Suprapubic skin (tissue), 4 donors: ENCODE results near the gene PLXNC1. TPM values are rescaled to one million over a fixed set of nuclear protein-coding genes. Genes with fewer than 3 reads are reported as not detected.

Source experiments
- DNase-seq, 2 donors: peaks; one replicate each; pipeline ENCODE4 v3.0.0-alpha.2; 2019; ENCODE audit warnings: low spot score in 2 of 2
- H3K27ac ChIP-seq: fragments of 200-600 bp; sonication (generic); one replicate; pipeline ENCODE4 v1.5.1; 2019
- H3K27me3 ChIP-seq: fragments of 200-600 bp; sonication (generic); one replicate; pipeline ENCODE4 v1.5.1; 2019
- H3K36me3 ChIP-seq: fragments of 200-600 bp; sonication (generic); one replicate; pipeline ENCODE4 v1.5.1; 2019
- H3K4me1 ChIP-seq: fragments of 200-600 bp; sonication (generic); one replicate; pipeline ENCODE4 v1.5.1; 2019
- H3K4me3 ChIP-seq: fragments of 200-600 bp; sonication (generic); one replicate; pipeline ENCODE4 v1.5.1; 2019; ENCODE audit warnings: mild to moderate bottlenecking
- H3K9me3 ChIP-seq: fragments of 200-600 bp; sonication (generic); one replicate; pipeline ENCODE4 v1.5.1; 2019
- EP300 ChIP-seq: sonication (generic); formaldehyde crosslinking; IDR thresholded peaks from one replicate; pipeline ENCODE4 v1.6.1; 2017; ENCODE audit warnings: antibody characterized with exemption
- POLR2A ChIP-seq, 2 donors: fragments of 450-650 bp; IDR thresholded peaks; one replicate each; pipeline ENCODE4 v1.6.1; 2017; ENCODE audit warnings: antibody characterized with exemption in 2 of 2, mild to moderate bottlenecking in 2 of 2, moderate library complexity in 2 of 2
- POLR2AphosphoS5 ChIP-seq, 3 donors: sonication (generic); formaldehyde crosslinking; IDR thresholded peaks; one replicate each; pipeline ENCODE4 v1.6.1; 2017; ENCODE audit warnings: antibody characterized with exemption in 3 of 3
- WGBS: methylation state at CpG from one replicate; pipeline ENCODE4 v1.1.5; 2018; 5-methylcytosine and 5-hydroxymethylcytosine counted together
- total RNA-seq, 4 donors: library from RNA; depleted of rRNA; stranded (reverse); fragments of >200 nt; gene quantifications; one replicate each; pipeline ENCODE4 v1.1.0, GENCODE V29; 2016
- TF ChIP-seq, protein P1 (sequence below), 2 donors: fragments of 200-600 bp in 1 of 2; fragments of 450-650 bp in 1 of 2; sonication (generic) in 1 of 2; IDR thresholded peaks; one replicate each; pipeline ENCODE4 v1.5.1; 2016 to 2019; ENCODE audit warnings: antibody characterized with exemption in 2 of 2, mild to moderate bottlenecking in 1 of 2, moderate library complexity in 1 of 2

Gene PLXNC1
- total RNA-seq, 4 donors from 2014 or later: 8.1 to 30.9 (median 15.3) TPM

DNA sequence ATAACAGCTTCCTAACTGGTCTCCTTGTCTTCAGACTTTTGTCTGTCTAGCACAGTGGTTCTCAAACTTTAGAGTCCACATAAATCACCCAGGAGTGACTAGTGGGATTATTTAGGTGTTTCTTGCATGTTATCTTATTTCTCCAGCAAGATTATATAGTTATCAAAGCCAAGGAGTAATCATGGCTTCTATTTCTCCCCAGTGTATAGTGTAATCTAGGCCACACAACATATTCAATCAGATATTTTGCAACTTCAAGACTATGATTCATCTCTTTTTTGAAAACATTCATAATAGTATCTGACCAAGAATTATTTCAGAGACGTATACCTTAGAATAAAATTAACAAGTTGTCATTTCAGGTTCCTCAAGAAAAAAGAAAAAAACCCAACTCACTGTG, 179.4 kb downstream of the PLXNC1 start:
- H3K9me3 ChIP-seq: no peaks in the 10 kb centered on the region
- H3K4me3 ChIP-seq: no peak overlapping the region
- no peak for TF ChIP-seq POLR2AphosphoS5 (IDR thresholded peaks at IDR 0.05)
- TF ChIP-seq POLR2A (IDR thresholded peaks at IDR 0.05): no peak
- no peak for TF ChIP-seq EP300
- TF ChIP-seq, protein P1, sequence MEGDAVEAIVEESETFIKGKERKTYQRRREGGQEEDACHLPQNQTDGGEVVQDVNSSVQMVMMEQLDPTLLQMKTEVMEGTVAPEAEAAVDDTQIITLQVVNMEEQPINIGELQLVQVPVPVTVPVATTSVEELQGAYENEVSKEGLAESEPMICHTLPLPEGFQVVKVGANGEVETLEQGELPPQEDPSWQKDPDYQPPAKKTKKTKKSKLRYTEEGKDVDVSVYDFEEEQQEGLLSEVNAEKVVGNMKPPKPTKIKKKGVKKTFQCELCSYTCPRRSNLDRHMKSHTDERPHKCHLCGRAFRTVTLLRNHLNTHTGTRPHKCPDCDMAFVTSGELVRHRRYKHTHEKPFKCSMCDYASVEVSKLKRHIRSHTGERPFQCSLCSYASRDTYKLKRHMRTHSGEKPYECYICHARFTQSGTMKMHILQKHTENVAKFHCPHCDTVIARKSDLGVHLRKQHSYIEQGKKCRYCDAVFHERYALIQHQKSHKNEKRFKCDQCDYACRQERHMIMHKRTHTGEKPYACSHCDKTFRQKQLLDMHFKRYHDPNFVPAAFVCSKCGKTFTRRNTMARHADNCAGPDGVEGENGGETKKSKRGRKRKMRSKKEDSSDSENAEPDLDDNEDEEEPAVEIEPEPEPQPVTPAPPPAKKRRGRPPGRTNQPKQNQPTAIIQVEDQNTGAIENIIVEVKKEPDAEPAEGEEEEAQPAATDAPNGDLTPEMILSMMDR (IDR thresholded peaks at IDR 0.05): no peak
- no peak overlapping the region for H3K27ac ChIP-seq
- peaks cover 20% of the 10 kb centered on the region for H3K36me3 ChIP-seq
- no peaks in the 10 kb centered on the region for H3K27me3 ChIP-seq
- H3K4me1 ChIP-seq: no peaks in the 10 kb centered on the region
- DNase-seq: no peak
- 86% methylated on average over 1 of the region's 1 CpG for WGBS

DNA sequence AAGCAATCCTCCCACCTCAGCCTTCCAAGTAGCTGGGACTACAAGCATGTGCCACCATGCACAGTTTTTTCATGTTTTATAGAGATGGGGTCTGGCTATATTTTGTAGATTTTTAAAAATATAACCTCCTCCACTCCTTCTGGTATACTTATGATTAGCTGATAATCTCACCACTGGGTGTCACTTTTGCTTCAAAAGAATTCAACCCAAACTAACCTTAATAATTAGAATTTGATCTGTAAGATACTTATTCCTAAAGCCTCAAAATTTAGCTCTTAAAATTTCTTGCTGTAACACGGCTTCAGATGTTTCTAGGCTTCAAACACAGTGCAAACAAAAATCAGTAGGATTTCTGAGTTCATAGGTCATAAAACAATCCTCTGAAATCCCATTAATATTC, 181.0 kb downstream of the PLXNC1 start:
- no peak for TF ChIP-seq POLR2A (IDR thresholded peaks at IDR 0.05)
- TF ChIP-seq POLR2AphosphoS5 (IDR thresholded peaks at IDR 0.05): no peak
- TF ChIP-seq, protein P1 (IDR thresholded peaks at IDR 0.05): no peak
- TF ChIP-seq EP300: no peak
- no peak overlapping the region for H3K4me3 ChIP-seq
- WGBS: 96% methylated on average over 1 of the region's 1 CpG
- no peaks in the 10 kb centered on the region for H3K27me3 ChIP-seq
- no peak for DNase-seq
- peaks cover 12% of the 10 kb centered on the region for H3K36me3 ChIP-seq
- no peaks in the 10 kb centered on the region for H3K4me1 ChIP-seq
- no peaks in the 10 kb centered on the region for H3K9me3 ChIP-seq
- no peak overlapping the region for H3K27ac ChIP-seq

DNA sequence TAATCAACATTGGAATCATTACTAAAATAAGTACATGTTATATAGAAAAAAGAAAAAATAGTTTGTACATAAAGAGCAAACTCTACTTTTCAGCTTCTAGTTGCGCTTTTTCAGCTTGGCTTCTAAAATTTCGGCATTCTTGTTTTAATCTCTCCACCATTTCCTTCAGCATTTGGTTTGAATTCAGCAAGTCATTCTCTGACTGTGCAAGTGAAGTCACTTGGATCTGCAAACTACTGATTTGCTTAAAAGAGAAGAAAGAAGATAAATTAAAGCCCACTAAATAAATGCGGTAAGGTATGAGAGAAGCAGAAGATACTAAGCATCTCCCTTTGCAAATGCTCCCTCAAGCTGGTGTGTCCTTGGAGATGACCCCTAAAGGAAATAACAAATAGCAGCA, 185.0 kb downstream of the PLXNC1 start:
- no peak overlapping the region for H3K27ac ChIP-seq
- peaks cover 3% of the 10 kb centered on the region for H3K36me3 ChIP-seq
- no peak overlapping the region for H3K4me3 ChIP-seq
- 86% methylated on average over 3 of the region's 3 CpGs for WGBS
- no peaks in the 10 kb centered on the region for H3K9me3 ChIP-seq
- no peak for DNase-seq
- H3K27me3 ChIP-seq: no peaks in the 10 kb centered on the region
- H3K4me1 ChIP-seq: no peaks in the 10 kb centered on the region
- TF ChIP-seq POLR2AphosphoS5 (IDR thresholded peaks at IDR 0.05): no peak
- TF ChIP-seq EP300: no peak
- TF ChIP-seq, protein P1 (IDR thresholded peaks at IDR 0.05): no peak
- TF ChIP-seq POLR2A (IDR thresholded peaks at IDR 0.05): no peak

DNA sequence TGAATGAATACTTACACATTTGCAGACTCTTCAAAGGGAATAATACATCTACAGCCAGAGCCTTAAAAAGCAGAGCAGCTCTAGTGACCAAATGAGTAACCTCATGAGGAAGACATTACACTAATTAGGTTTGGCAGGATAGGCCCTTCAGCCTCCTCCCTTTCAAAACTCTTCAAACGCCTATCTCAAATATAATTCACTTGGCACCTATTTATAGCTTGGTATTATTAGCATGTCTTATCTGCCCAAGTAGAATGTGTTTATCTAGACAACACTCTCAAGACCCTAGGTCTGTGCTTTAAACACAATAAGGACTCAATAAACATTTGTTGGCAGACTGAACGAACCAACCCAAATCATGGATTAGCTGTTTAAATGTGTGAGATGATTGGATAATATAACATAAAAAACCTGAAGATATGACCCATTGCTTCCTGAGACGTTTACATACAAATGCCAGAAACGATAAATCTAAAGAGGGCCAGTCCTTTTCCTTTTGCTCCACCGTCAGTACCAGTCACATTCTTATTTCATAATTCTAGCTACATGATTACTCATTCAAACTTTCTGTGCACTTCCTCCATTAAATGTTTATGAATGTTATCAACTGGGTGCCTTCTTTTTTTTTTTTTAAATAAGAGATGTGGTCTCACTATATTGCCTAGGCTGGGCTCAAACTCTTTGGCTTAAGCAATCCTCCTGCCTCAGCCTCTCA, 188.0 kb downstream of the PLXNC1 start:
- TF ChIP-seq, protein P1 (IDR thresholded peaks at IDR 0.05): no peak
- TF ChIP-seq POLR2AphosphoS5 (IDR thresholded peaks at IDR 0.05) (no peak), EP300 (no peak), POLR2A (IDR thresholded peaks at IDR 0.05) (no peak)
- Histone ChIP-seq H3K27ac (no peak overlapping the region), H3K4me3 (no peak overlapping the region), H3K36me3 (peaks cover 2% of the 10 kb centered on the region), H3K27me3 (no peaks in the 10 kb centered on the region), H3K4me1 (no peaks in the 10 kb centered on the region), H3K9me3 (no peaks in the 10 kb centered on the region)
- 75% methylated on average over 5 of the region's 5 CpGs for WGBS
- no peak for DNase-seq

DNA sequence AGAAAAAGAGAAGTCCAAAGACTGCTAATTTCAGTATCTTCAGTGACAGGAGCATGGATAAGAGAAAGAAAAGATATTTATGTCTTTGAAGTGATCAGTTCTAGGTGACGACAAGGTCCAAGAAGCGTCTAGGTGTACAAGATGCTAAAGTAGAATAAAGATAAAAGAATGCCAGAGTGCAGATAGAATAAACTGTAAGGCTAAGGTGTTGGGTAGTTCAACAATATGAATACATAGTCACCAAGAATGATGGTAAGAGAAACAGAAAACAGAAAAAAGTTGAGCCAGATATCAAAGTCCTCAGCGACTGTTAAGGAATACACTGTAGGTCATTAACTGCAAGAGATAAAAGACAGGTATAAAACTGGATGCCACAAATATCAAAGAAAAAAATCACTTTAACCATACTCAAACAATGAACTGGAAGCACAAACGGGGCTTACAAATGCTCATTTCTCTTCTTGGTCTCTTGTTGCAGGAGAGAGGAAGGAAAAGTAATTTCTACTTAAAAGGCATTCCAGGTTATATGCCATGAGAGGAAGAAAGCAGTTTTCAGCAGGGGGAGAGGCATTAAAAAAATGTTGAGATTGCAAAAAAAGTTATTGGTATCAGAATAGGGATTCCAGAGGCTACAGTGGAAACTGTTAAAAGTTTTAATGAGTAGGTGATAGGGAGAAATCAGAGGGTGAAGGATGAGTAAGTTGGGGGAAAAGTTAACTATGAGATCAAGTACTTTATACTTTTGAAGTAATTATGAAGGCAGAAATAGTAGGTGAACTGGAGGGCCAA, 189.8 kb downstream of the PLXNC1 start:
- DNase-seq: no peak
- no peaks in the 10 kb centered on the region for H3K27me3 ChIP-seq
- H3K9me3 ChIP-seq: no peaks in the 10 kb centered on the region
- no peak for TF ChIP-seq EP300
- TF ChIP-seq, protein P1 (IDR thresholded peaks at IDR 0.05): no peak
- no peak for TF ChIP-seq POLR2A (IDR thresholded peaks at IDR 0.05)
- TF ChIP-seq POLR2AphosphoS5 (IDR thresholded peaks at IDR 0.05): no peak
- H3K36me3 ChIP-seq: no peaks in the 10 kb centered on the region
- WGBS: 93% methylated on average over 4 of the region's 4 CpGs
- H3K4me3 ChIP-seq: no peak overlapping the region
- H3K27ac ChIP-seq: no peak overlapping the region
- no peaks in the 10 kb centered on the region for H3K4me1 ChIP-seq
